Type B pancreatic cell (in vitro differentiated cells): ENCODE measurements around the gene NOC4L. TPM values are rescaled to one million over a fixed set of nuclear protein-coding genes. Genes with fewer than 3 reads are reported as not detected.

ENCODE experiments used
- DNase-seq: peaks from one replicate; pipeline ENCODE4 v3.0.0; 2021; ENCODE audit warnings: mixed read lengths; ENCODE audit not compliant: unreplicated experiment; ENCODE audit errors: extremely low spot score
- H3K27ac Mint-ChIP-seq: 2 replicates; pipeline ENCODE4 v1.8.0; 2021; ENCODE audit warnings: mild to moderate bottlenecking, mixed read lengths
- H3K27me3 Mint-ChIP-seq: 2 replicates; pipeline ENCODE4 v1.8.0; 2021; ENCODE audit warnings: mixed read lengths
- H3K36me3 Mint-ChIP-seq: 2 replicates; pipeline ENCODE4 v1.8.0; 2021; ENCODE audit warnings: mixed read lengths
- H3K4me1 Mint-ChIP-seq: one replicate; pipeline ENCODE4 v1.8.0; 2021; ENCODE audit warnings: mixed read lengths; ENCODE audit not compliant: unreplicated experiment
- H3K4me3 Mint-ChIP-seq: 2 replicates; pipeline ENCODE4 v1.8.0; 2021; ENCODE audit warnings: mild to moderate bottlenecking, mixed read lengths
- H3K9me3 Mint-ChIP-seq: 2 replicates; pipeline ENCODE4 v1.8.0; 2021; ENCODE audit warnings: mixed read lengths
- total RNA-seq: library from RNA; stranded (reverse); gene quantifications from 2 replicates; pipeline ENCODE4 v1.2.1, GENCODE V29; 2021; ENCODE audit warnings: low replicate concordance
- TF ChIP-seq, protein P1 (sequence below): fragments of 200-600 bp; sonication (generic); conservative IDR thresholded peaks from 2 replicates; pipeline ENCODE4 v1.5.0; 2021; ENCODE audit warnings: antibody characterized with exemption, mild to moderate bottlenecking

NOC4L gene
- total RNA-seq, 1 donor from 2014 or later, result 27.8 TPM

DNA sequence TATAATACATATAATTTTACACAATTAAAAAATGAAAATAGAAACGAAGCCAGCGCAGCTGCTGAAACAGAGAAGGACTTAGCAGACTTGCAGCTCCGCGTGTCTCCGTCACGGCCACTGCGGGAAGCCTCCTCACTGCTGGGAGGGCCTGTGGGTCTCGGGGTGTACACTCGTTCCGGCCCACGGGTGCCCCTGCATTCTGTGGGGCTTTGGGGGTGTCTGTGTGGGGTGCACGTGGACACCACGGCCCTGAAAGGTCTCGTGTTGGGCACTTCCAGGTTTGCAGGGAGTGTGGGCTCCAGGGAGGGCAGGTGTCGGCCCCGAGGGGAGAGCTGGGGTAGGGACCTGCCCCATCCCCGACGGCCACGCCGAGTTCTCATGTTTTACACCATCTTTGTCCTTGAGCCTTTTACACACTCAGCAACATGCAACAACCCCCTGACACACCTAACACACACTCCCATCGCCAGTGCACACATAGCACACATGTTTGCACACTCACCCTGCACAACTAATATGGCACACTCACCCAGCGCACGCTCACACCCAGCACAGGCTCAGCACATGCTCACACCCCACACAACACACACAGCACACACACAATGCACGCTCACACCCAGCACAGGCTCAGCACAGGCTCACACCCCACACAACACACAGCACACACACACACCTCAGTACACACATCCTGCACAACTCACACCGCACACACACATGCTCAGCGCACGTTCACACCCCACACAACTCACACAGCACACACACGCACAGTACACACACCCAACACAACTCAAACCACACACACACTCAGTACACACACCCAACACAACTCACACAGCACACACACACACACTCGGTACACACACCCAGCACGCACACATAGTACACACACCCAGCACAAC, 36.6 kb downstream of the NOC4L start:
- H3K27me3 Mint-ChIP-seq, result peaks cover 73% of the 10 kb centered on the region
- H3K9me3 Mint-ChIP-seq, result no peaks in the 10 kb centered on the region
- H3K4me1 Mint-ChIP-seq, result no peaks in the 10 kb centered on the region
- no peak overlapping the region for H3K4me3 Mint-ChIP-seq
- no peak for DNase-seq
- no peak overlapping the region for H3K27ac Mint-ChIP-seq
- TF ChIP-seq, protein P1, sequence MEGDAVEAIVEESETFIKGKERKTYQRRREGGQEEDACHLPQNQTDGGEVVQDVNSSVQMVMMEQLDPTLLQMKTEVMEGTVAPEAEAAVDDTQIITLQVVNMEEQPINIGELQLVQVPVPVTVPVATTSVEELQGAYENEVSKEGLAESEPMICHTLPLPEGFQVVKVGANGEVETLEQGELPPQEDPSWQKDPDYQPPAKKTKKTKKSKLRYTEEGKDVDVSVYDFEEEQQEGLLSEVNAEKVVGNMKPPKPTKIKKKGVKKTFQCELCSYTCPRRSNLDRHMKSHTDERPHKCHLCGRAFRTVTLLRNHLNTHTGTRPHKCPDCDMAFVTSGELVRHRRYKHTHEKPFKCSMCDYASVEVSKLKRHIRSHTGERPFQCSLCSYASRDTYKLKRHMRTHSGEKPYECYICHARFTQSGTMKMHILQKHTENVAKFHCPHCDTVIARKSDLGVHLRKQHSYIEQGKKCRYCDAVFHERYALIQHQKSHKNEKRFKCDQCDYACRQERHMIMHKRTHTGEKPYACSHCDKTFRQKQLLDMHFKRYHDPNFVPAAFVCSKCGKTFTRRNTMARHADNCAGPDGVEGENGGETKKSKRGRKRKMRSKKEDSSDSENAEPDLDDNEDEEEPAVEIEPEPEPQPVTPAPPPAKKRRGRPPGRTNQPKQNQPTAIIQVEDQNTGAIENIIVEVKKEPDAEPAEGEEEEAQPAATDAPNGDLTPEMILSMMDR, result no peak
- no peaks in the 10 kb centered on the region for H3K36me3 Mint-ChIP-seq

DNA sequence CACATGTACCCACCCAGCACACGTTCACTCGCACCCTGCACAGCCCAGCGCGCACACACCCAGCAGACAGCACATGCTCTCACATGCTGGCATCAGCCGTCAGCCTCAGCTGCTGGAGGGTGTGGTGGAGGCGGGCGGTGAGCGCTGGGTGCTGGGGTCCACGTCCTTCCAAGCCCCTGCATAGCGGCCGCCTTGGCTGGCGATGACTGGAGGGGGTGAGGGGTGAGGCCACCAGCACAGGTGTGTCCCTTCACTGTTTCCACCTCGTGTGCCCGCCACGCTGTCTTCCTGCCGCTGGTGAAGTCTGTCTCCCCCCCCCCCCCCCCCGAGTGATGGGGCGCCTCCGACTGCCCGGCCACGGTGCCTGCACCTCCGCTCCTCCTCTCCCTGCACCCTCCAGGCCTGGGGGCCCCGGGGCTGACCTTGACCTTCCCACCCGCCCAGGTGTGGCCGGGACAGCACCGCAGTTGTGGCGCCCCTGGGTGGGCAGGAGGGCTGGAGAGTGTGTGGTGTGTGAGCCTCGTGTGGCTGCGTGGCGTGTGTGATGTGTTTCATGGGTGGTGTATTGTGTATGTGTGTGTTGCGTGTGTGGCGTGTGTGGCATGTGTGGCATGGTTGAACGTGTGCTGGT, 37.4 kb downstream of the NOC4L start:
- DNase-seq, result no peak
- Mint-ChIP-seq H3K4me1 (no peaks in the 10 kb centered on the region), H3K9me3 (no peaks in the 10 kb centered on the region), H3K36me3 (no peaks in the 10 kb centered on the region), H3K4me3 (no peak overlapping the region), H3K27ac (no peak overlapping the region), H3K27me3 (peaks cover 81% of the 10 kb centered on the region)
- TF ChIP-seq, protein P1, result no peak

DNA sequence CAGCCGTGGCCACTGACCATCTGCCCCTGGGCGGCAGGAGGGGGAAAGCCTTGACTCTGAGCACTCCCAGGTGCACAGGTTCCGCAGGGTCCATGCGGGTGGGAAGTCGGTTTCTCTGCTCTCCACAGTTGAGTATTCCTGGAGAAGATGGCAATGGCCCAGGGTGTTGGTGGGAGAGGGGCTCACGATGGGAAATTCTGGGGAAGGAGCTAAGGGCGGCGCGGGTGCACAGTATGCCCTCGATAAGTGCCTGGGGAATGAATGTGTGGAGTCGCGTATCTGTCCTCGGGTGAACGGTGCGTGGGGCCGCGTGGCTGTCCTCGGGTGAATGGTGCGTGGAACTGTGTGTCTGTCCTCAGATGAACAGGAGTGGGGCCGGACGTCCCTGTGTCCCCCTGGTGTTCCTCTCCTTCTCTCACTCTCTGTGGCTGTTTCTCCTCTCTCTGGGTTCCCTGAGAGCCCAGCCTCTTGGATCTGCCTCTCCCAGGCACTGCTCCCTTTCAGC, 38.0 kb downstream of the NOC4L start:
- H3K4me3 Mint-ChIP-seq, result no peak overlapping the region
- no peak for DNase-seq
- H3K27me3 Mint-ChIP-seq, result peaks cover 80% of the 10 kb centered on the region

DNA sequence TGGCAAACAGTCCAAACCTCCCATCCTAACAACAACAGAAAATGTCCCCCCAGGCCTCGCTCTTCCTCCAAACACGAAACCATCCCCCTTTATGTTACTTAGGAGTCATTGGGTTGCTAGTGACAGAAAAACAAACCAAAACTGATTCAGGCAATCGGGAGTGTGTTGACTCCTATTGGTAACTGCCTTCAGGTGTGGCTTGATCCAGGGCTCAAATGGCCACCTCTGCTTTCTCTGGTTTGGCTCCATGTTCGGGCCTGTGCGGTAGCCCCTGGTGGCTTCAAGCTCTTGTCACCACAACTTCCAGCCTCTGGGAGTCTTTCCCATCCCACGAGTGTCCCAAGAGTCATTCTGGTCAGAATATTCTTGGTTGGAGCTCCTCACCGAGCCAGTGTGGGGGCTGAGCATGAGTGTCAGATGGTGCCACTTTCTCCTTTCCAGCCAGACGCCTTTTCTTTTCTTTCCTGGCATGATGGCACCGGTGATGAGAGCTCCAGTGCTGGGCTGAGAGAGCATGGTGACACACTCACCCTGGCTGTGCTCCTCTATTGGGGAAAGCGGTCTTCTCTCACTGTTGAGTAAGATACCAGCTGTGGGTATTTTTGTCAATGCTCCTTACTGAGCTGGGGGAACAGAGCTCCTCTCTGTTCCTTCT, 38.6 kb downstream of the NOC4L start:
- Mint-ChIP-seq H3K36me3 (no peaks in the 10 kb centered on the region), H3K9me3 (no peaks in the 10 kb centered on the region), H3K27ac (no peak overlapping the region), H3K4me3 (no peak overlapping the region), H3K27me3 (peaks cover 84% of the 10 kb centered on the region), H3K4me1 (no peaks in the 10 kb centered on the region)
- TF ChIP-seq, protein P1, result no peak
- no peak for DNase-seq

More for the DNA sequence above, 38.0 kb downstream of the NOC4L start:
- Mint-ChIP-seq H3K36me3 (no peaks in the 10 kb centered on the region), H3K9me3 (no peaks in the 10 kb centered on the region), H3K27ac (no peak overlapping the region), H3K4me1 (no peaks in the 10 kb centered on the region)
- TF ChIP-seq, protein P1, result no peak

DNA sequence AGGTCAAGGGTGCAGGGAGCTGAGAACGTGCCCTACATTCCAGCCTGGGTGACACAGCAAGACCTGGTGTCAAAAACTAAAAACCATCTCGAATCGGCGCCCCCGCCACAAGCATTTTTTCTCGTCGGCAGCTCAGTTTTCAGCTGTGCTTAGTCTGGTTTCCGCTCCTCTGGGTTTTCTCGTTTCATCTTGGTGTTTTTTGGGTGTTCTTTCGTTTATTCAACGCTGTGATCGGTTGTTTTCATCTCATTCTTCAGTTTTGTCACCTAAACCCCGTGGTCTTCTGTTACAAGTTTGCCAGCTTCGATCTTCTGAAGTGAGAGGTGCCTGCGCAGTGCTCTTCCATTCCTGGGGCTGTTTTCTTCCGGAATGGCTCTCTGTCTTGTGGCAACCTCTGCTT, 41.4 kb downstream of the NOC4L start:
- Mint-ChIP-seq H3K27ac (no peak overlapping the region), H3K27me3 (peaks cover 78% of the 10 kb centered on the region), H3K36me3 (no peaks in the 10 kb centered on the region), H3K4me1 (peaks cover 3% of the 10 kb centered on the region), H3K9me3 (no peaks in the 10 kb centered on the region), H3K4me3 (no peak overlapping the region)
- TF ChIP-seq, protein P1, result no peak
- no peak for DNase-seq
